ENCODE data around the gene RNF149.
"Not testable (repeated sequence)": the region's sequence is repeated elsewhere in the genome, so short reads cannot be mapped to it uniquely, and the experiment has no call there.

Gene RNF149

DNA sequence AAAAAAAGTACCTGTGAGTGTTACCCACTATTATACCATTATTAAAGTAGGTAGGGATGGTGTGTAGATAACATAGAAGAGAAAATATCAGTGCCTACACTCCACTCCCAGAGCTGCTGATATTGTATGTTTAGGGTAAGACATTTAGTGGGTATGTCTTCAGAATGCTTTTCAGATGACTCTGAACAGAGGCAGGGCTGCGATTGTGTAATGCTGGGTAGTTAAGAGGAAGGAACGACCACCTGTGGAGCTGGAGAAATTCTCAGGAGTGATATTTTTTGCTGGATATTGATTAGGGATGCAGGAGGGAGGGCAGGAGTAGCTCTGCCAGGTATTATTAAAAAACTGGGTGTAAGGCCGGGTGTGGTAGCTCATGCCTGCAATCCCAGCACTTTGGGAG, 53.0 kb downstream of the RNF149 start:
- no peak for DNase-seq (ENCODE audit: low spot score)

DNA sequence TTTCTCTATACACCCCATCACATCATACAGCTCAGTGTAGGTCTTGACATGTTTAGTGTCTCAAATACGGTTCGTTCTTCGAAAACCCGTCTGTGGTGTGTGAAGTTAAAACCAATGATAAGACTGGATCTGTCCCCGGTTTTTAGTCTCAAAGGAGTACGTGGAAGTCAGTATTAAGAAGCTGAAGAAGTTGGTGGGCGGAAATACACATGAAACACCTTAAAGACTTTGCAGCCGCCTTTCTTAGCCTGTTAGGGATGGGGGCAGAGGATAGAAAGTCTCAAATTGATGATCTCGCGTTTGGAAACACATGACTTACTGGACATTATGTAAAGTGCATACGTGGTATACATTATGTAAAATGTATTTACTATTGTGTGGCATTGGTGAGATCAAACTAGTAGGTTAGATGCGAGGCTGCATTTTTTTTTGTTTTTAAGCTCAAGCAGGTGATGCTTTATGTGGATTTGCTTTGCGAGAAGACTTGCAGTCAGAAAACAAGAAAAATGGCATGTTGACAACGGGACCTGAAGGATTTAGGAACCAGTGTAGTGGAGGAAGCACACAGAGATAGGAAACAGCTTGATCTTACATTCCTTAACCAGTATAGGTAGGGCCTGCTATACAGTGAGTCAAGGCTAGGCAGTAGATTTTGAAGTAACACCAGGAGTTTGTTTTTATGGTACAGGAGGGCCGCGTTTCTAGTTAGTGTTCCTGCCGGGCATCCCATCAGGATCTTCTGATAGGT, 54.6 kb downstream of the RNF149 start:
- no peak for DNase-seq (ENCODE audit: low spot score)

DNA sequence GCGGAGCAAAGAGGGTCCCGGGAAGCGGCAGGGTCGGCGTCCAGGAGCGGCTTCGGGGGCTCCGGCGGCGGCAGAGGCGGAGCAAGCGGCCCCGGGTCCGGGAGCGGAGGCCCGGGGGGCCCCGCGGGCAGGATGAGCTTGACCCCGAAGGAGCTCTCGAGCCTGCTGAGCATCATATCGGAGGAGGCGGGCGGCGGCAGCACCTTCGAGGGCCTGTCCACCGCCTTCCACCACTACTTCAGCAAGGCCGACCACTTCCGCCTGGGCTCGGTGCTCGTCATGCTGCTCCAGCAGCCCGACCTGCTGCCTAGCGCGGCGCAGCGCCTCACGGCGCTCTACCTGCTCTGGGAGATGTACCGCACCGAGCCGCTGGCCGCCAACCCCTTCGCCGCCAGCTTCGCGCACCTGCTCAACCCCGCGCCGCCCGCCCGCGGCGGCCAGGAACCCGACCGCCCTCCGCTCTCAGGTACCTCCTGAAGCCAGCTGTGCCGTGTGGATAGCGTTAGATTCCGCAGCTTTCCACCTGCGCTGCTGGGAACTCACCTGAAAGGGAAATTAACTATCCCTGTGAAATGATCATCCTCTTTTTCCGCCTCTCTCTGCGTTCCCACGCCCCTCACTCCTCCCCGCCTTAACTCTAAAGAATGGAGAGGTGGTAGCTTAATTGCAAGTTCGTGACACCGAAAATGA, 55.3 kb downstream of the RNF149 start:
- DNase-seq (ENCODE audit: low spot score) = peak; percentile 69

DNA sequence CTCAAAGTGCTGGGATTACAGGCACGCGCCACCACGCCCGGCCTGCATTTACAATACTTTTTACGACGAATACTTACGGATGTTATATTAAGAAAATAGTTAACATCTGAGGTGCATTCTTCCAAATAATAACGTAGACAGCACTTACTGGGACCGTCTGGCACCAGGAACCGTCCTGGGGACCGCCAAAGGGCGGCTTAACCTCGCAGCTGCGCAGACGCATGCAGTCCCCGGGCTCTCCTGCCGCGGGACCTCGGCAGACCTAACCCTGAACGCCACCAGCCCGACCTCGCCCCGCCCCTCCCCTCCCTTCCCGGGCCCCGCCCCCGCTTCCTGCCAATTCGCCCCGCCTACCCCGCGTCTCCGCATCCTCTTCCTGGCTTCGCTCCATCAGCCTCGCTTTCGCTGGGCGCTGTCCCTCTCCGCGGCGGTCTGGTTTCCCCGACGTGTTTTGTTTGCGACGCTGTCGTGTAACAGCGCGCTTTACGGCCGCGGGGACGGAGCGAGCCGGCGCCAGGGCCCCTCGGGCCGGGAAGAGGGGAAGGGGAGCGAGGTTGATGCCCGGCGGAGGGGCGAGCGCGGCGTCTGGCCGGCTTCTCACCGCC, 56.0 kb downstream of the RNF149 start, which contains the start of gene CNOT11:
Gene CNOT11, plus strand, starts transcription at position 479 of the 605 bp plus-strand sequence. Its CDS starts 79 bp downstream, at position 558.
- peak; percentile 92 for DNase-seq (ENCODE audit: low spot score)

DNA sequence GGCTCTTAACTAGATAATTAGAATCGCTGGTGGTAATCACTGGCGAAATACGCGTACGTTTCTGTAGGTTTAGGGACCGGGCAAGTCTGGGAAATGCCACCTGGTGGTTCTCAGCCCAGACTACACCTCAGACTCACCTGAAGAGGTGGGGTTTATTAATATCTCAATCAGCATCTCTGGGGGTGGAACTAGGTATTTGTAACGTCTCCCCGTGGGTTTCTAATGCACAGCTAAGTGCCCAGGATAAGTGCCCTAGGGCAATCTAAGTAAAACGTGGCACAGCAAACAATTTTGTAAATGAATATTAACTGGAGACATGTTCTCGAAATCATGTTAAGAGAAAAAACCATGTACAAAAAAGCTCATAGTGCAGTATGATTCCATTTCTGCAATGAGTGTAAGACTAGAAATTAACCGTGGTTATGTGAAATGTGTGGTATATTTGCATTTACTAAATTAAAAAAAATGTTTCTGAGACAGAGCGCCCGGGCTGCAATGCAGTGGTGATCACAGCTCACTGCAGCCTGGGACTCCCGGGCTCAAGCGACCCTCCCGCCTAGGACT, 56.6 kb downstream of the RNF149 start:
- DNase-seq (ENCODE audit: low spot score) = peak; percentile 54

- DNase-seq (ENCODE audit: low spot score) = not testable (repeated sequence)
Measured at GRCh38 chr2:101251246-101251781, 57.2 kb downstream of the RNF149 start.

- DNase-seq (ENCODE audit: low spot score) = no peak
Measured at GRCh38 chr2:101249826-101250225, 58.7 kb downstream of the RNF149 start.

GRCh38 chr2:101248756-101249155, 59.7 kb downstream of the RNF149 start:
- DNase-seq (ENCODE audit: low spot score) = not testable (repeated sequence)

- not testable (repeated sequence) for DNase-seq (ENCODE audit: low spot score)
Measured at GRCh38 chr2:101245468-101245867, 63.0 kb downstream of the RNF149 start.

GRCh38 chr2:101244899-101245298, 63.6 kb downstream of the RNF149 start:
- not testable (repeated sequence) for DNase-seq (ENCODE audit: low spot score)

DNA sequence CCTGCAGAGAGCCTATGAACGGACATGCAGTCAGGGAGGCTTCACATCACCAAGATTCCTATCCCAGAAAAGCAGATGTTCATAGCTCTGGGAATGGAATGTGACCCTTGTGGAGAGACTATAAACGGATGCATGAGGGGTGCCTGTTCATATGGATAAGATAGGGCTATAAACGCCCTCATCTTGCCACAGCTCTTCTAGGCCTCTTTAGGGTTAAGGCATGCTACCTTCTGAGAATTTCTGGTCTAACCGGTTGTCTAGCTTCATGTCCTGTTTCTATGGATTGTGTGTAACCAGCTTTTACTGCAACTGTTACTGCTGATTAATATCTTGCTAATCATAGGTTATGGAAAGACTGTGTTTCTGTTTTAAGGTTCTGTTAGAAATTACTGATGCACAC, 64.1 kb downstream of the RNF149 start:
- not testable (repeated sequence) for DNase-seq (ENCODE audit: low spot score)

DNA sequence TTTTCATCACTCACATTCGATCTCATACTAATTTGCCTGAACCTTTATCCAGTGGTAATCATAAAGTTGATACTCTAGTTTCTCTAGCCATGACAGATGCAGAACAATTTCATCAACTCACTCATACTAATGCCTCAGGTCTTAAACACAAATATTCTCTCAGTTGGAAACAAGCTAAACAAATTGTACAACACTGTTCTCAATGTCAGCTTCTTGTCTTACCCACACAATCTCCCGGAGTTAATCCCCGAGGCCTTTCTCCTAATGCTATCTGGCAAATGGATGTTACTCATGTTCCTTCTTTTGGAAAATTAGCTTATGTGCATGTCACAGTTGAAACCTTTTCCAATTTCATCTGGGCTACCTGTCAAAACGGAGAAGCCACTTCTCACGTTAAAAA, 67.3 kb downstream of the RNF149 start:
- DNase-seq (ENCODE audit: low spot score) = no peak

GRCh38 chr2:101240694-101241093, 67.8 kb downstream of the RNF149 start:
- not testable (repeated sequence) for DNase-seq (ENCODE audit: low spot score)

DNA sequence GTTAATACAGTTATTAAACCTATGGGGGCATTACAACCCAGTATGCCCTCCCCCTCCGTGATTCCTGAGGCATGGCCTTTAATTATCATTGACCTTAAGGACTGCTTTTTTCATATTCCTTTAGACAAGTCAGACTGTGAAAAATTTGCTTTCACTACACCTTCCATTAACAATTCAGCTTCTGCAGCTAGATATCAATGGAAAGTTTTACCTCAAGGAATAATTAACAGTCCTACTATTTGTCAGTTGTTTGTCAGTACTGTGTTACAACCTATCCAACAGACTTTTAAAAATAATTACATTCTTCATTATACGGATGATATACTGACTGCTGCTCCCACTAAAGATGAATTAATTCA, 68.8 kb downstream of the RNF149 start:
- not testable (repeated sequence) for DNase-seq (ENCODE audit: low spot score)

- no peak for DNase-seq (ENCODE audit: low spot score)
Measured at GRCh38 chr2:101238930-101239759, 69.4 kb downstream of the RNF149 start.

GRCh38 chr2:101237944-101238343, 70.6 kb downstream of the RNF149 start:
- not testable (repeated sequence) for DNase-seq (ENCODE audit: low spot score)

- DNase-seq (ENCODE audit: low spot score) = not testable (repeated sequence)
Measured at GRCh38 chr2:101235956-101236355, 72.5 kb downstream of the RNF149 start.

DNA sequence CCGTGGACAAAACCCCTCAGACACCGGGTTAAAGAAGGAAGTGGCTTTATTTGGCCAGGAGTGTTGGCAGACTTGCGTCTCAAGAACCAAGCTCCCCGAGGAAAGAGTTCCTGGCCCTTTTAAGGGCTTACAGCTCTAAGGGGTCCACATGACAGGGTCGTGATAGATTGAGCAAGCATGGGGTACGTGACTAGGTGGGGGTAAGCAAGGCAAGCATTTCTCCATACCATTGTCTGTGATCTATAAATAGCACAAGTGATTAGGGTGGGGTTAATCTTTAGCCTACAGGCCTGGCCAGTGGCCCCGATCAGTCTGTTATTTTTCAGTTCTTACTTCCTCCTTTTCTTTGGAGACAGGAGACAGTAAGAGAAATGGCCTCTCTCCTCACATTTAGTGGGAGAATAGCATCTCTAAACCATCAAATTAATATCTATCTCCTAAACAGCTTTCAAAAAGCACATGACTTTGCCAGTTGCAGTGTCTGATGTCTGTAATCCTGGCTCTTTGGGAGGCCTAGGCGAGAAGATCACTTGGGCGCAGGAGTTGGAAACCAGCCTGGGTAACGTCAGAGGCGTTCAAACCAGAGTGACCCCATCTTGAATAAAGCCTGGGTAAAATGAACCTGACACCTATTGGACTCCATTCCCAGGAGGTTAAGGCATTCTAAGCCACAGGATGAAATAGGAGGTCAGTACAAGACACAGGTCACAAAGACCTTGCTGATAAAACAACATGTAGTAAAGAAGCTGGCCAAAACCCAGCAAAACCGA, 74.1 kb downstream of the RNF149 start:
- DNase-seq (ENCODE audit: low spot score) = no peak

- no peak for DNase-seq (ENCODE audit: low spot score)
Measured at GRCh38 chr2:101232770-101233169, 75.7 kb downstream of the RNF149 start.

DNA sequence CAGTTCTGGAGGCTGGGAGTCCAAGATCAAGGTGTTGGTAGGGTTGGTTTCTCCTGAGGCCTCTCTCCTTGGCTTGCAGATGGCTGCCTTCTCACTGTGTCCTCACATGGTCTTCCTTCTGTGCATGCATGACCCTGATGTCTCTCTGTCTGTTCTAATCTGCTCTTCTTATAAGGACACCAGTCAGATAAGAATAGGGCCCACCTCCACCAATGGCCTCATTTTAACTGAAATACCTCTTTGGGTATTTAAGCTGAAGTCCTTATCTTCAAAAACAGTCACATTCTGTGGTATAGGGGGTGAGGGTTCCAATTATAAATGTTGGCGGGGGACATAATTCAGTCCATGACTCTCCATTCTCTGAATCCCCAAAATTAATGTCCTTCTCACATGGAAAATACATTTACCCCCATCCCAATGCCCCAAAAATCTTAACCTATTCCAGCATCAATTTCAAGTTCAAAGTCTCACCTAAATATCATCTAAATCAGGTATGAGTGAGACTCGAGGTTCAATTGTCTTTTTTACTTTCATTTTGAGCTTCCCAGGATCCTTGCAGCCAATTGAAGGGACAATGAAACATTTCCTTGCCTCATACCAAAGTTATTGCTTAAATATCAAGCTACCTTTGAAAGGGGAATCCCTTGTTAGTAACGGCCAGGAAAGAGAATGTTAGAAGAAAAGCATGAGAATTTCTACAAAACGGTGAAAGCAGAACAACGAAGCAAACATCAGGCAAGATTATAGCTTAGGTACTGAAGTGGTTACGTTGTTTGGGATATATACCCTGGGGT, 76.4 kb downstream of the RNF149 start:
- DNase-seq (ENCODE audit: low spot score) = no peak

Data from iPS-NIHi11 (cell line).